UCSD-AML1 (cell line): ENCODE measurements around the gene TLX2.
"Not testable (repeated sequence)": the region's sequence is repeated elsewhere in the genome, so short reads cannot be mapped to it uniquely, and the experiment has no call there.

Source experiments
- DNase-seq: peaks from one replicate; lab custom pipeline; 2025; ENCODE audit not compliant: unreplicated experiment; lab: John Stamatoyannopoulos, UW

TLX2 gene

GRCh38 chr2:74514368-74515270 is at the start of gene TLX2:
TSS of gene TLX2 (plus strand) at chr2:74514450. CDS start at chr2:74514807, 357 bp downstream.
- DNase-seq, result no peak

DNA sequence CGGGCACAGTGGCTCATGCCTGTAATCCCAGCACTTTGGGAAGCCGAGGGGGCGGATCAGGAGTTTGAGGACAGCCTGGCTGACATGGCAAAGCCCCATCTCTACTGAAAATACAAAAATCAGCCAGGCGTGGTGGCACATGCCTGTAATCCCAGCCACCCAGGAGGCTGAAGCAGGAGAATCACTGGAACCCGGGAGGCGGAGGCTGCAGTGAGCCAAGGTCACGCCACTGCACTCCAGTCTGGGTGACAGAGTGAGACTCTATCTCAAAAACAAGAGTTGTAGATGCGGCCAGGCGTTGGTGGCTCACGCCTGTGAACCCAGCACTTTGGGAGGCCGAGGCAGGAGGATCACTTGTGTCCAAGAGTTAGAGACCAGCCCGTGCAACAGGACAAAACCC is 43.5 kb upstream of the TLX2 start:
- DNase-seq, result not testable (repeated sequence)

GRCh38 chr2:74471332-74472065 is 42.8 kb upstream of the TLX2 start:
- no peak for DNase-seq

DNA sequence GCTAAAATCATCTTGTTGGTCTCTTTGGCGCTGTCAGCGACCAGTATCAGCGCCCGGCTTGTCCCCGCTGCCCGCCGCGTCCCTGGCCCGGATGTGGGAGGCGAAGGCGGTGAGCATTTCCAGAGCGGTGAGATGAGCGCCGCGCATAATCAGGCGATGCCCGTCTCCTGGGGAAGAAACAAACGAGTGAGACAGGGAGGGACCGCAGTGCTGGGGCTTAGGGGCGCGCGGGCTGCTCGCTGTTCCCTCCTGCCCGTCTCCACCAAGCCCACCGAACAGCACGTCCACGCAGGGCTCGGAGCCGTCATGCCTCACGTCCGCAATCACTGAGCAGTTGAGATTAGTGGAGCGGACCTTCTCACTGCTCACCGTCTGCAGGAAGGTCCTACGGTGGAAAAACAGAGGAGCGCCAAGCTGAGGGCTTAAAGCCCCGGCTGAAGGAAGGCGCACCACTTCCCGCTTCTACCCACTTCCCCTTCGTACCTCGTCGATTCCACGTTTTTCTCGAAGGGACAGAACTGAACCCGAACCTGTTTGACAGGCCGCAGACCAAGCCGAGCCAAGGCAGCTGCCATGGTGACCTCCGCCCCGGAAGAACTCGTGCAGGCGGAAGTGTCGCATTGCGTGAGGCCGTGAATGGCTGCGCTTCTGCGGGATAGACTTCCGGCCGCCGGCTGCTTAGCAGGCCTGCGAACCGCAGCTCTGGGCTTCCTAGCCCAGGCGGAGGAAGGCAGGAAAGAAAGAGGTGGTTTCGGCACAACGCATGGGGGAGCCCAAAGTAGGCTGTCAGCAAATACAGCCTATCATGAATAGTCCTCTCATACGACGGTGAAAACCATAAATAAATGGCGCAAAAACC is 41.9 kb upstream of the TLX2 start, which contains the start of gene MRPL53:
TSS of gene MRPL53 (minus strand) at position 595 of the 859 bp plus-strand sequence. CDS start at position 575, 20 bp downstream.
- peak; percentile 95 for DNase-seq

GRCh38 chr2:74472945-74473258 is 41.3 kb upstream of the TLX2 start:
- DNase-seq, result no peak

- DNase-seq, result no peak
Measured at GRCh38 chr2:74474481-74474880, 39.8 kb upstream of the TLX2 start.

- DNase-seq, result no peak
Measured at GRCh38 chr2:74474899-74475298, 39.4 kb upstream of the TLX2 start.

- no peak for DNase-seq
Measured at GRCh38 chr2:74481431-74481830, 32.8 kb upstream of the TLX2 start.

DNA sequence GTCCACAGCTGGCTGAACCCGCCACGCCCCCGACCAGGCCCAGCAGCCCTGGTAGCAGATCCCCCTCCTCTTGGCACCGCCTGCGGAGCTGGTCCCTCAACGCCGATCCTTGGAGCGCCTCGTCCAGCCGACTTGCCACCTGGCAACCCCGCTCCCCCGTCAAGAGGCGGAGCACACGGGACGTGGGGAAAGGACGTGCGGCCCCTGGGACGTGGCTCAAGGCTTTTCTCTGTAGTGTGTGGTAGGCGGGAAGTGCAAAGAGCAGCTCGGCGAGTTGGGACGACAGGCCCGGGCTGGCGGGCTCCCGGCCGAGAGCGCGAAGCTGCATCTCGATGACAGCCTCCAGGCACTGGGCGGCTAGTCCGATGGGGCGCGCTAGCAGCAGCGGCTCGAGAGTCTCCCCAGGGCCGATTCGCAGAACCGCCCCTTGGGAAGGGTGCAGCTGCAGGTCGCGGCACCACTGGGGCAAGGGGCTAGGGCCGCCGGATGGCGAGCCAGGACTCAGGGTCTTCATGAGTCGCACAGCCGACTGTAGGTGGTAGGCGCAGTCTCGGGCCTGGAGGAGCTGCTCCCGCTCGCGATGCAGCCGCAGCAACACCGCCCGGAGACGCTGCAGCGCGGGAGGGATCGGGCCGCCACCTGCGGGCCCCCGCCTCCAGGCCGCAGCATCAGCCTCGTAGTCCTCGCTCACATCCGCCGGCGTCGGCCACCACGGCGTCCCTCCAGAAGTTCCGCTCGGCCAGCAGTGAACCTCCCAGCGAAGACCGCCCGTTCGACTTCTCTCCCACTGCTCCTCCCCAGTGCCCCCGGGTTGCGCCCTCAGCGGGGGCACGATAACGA is 32.1 kb upstream of the TLX2 start:
- DNase-seq, result peak; percentile 86

- peak; percentile 95 for DNase-seq
Measured at GRCh38 chr2:74482801-74483674, 31.2 kb upstream of the TLX2 start, which contains the start of the genes CCDC142 and TTC31. TSS of gene CCDC142 (minus strand) at chr2:74482998. CDS start at chr2:74482837, 161 bp downstream. TSS of gene TTC31 (plus strand) at chr2:74483081. CDS start at chr2:74483096, 15 bp downstream.

DNA sequence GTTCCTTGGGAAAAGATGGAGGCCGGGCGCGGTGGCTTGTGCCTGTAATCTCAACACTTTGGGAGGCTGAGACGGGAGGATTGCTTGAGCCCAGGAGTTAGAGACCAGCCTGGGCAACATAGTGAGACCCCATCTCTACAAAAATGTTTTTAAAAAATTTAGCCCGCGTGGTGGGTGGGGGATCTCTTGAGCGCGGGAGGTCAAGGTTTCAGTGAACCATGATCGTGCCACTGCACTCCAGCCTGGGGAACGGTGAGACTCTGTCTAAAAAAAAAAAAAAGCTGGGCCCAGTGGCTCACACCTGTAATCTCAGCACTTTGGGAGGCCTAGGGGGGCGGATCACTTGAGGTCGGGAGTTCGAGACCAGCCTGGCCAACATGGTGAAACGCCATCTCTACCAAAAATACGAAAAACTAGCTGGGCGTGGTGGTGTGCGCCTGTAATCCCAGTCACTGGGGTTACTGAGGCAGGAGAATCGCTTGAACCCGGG is 30.5 kb upstream of the TLX2 start:
- DNase-seq, result not testable (repeated sequence)

GRCh38 chr2:74486141-74486540 is 28.1 kb upstream of the TLX2 start:
- no peak for DNase-seq

- no peak for DNase-seq
Measured at GRCh38 chr2:74488643-74489481, 25.4 kb upstream of the TLX2 start.

- no peak for DNase-seq
Measured at GRCh38 chr2:74489906-74490305, 24.3 kb upstream of the TLX2 start.

- DNase-seq, result no peak
Measured at GRCh38 chr2:74491648-74492544, 22.4 kb upstream of the TLX2 start.

- no peak for DNase-seq
Measured at GRCh38 chr2:74493546-74493945, 20.7 kb upstream of the TLX2 start.

GRCh38 chr2:74495440-74495839 is 18.8 kb upstream of the TLX2 start:
- no peak for DNase-seq
